ENCODE measurements around the gene ZNF454. TPM values are rescaled to one million over a fixed set of nuclear protein-coding genes. Genes with fewer than 3 reads are reported as not detected.

The ZNF454 gene
- 1.9 and 2.8 TPM in 2 replicates for total RNA-seq

GRCh38 chr5:178940569-178941360 lies at the start of gene ZNF454:
Gene ZNF454, plus strand, starts transcription at chr5:178941198. Its CDS starts 1,594 bp downstream, at chr5:178942792.

GRCh38 chr5:178895615-178896571 lies 45.1 kb upstream of the ZNF454 start, which contains the start of gene ZFP2:
Gene ZFP2, plus strand, starts transcription at chr5:178895913. Its CDS starts 35,401 bp downstream, at chr5:178931314.

GRCh38 chr5:178994580-178995340 lies 53.8 kb downstream of the ZNF454 start, which contains the start of gene GRM6:
Gene GRM6, minus strand, starts transcription at chr5:178995320. Its CDS starts 376 bp downstream, at chr5:178994944.

Other genes with a start within 250 kb of the ZNF454 start
- 3.7 and 8.1 TPM in 2 replicates for gene ZNF354A, start 210.5 kb upstream of the ZNF454 start, total RNA-seq
- gene ZNF354B, start 81.2 kb upstream of the ZNF454 start, total RNA-seq: 5.1 and 6.4 TPM in 2 replicates
- gene ZFP2, start 45.3 kb upstream of the ZNF454 start, total RNA-seq: 0.69 and 0.78 TPM in 2 replicates
- not detected in 2 replicates for gene GRM6, start 54.1 kb downstream of the ZNF454 start, total RNA-seq
- 4.1 and 4.6 TPM in 2 replicates for gene ZNF879, start 82.6 kb downstream of the ZNF454 start, total RNA-seq
- gene ZNF354C, start 119.2 kb downstream of the ZNF454 start, total RNA-seq: 7.7 and 8.5 TPM in 2 replicates

All from smooth muscle cell of the pulmonary artery (primary cell).